ENCODE data around the gene KMT2D.

The KMT2D gene

GRCh38 chr12:49060237-49061156, at the start of gene KMT2D:
TSS of gene KMT2D (minus strand) at chr12:49060794. CDS start at chr12:49055324, 5,470 bp downstream.
- H3K27me3 ChIP-seq (ENCODE audit: control insufficient read depth, insufficient read depth, low read length) = no peaks in the 10 kb centered on the region
- no peaks in the 10 kb centered on the region for H3K36me3 ChIP-seq (ENCODE audit: control insufficient read depth, low read depth, low read length)
- peak within 1 kb of the TSS; percentile 98 for H3K27ac ChIP-seq (ENCODE audit: low read length)
- peak within 1 kb of the TSS; percentile 85 for H3K4me3 ChIP-seq (ENCODE audit: low read length)
- H3K4me1 ChIP-seq (ENCODE audit: control insufficient read depth, low read depth, low read length) = peaks cover 34% of the 10 kb centered on the region
- H3K9ac ChIP-seq (ENCODE audit: low read length) = peak within 1 kb of the TSS; percentile 98
- H3K9me3 ChIP-seq (ENCODE audit: control insufficient read depth, low read depth, low read length) = no peaks in the 10 kb centered on the region

- peak overlapping the region; percentile 95 for H3K4me3 ChIP-seq (ENCODE audit: low read length)
- no peaks in the 10 kb centered on the region for H3K27me3 ChIP-seq (ENCODE audit: control insufficient read depth, insufficient read depth, low read length)
- peaks cover 6% of the 10 kb centered on the region for H3K4me1 ChIP-seq (ENCODE audit: control insufficient read depth, low read depth, low read length)
- H3K9me3 ChIP-seq (ENCODE audit: control insufficient read depth, low read depth, low read length) = no peaks in the 10 kb centered on the region
- H3K9ac ChIP-seq (ENCODE audit: low read length) = peak overlapping the region; percentile 84
- no peak overlapping the region for H3K27ac ChIP-seq (ENCODE audit: low read length)
- peaks cover 5% of the 10 kb centered on the region for H3K36me3 ChIP-seq (ENCODE audit: control insufficient read depth, low read depth, low read length)
Observed at GRCh38 chr12:49109641-49110463, 49.3 kb upstream of the KMT2D start.

GRCh38 chr12:49108958-49109404, 48.4 kb upstream of the KMT2D start:
- Histone ChIP-seq H3K27me3 (ENCODE audit: control insufficient read depth, insufficient read depth, low read length) (no peaks in the 10 kb centered on the region), H3K4me1 (ENCODE audit: control insufficient read depth, low read depth, low read length) (peaks cover 6% of the 10 kb centered on the region), H3K4me3 (ENCODE audit: low read length) (peak overlapping the region; percentile 95), H3K36me3 (ENCODE audit: control insufficient read depth, low read depth, low read length) (peaks cover 8% of the 10 kb centered on the region), H3K9ac (ENCODE audit: low read length) (no peak overlapping the region), H3K27ac (ENCODE audit: low read length) (no peak overlapping the region), H3K9me3 (ENCODE audit: control insufficient read depth, low read depth, low read length) (no peaks in the 10 kb centered on the region)

- Histone ChIP-seq H3K36me3 (ENCODE audit: control insufficient read depth, low read depth, low read length) (peaks cover 29% of the 10 kb centered on the region), H3K9me3 (ENCODE audit: control insufficient read depth, low read depth, low read length) (no peaks in the 10 kb centered on the region), H3K9ac (ENCODE audit: low read length) (no peak overlapping the region), H3K27ac (ENCODE audit: low read length) (no peak overlapping the region), H3K4me1 (ENCODE audit: control insufficient read depth, low read depth, low read length) (peaks cover 6% of the 10 kb centered on the region), H3K27me3 (ENCODE audit: control insufficient read depth, insufficient read depth, low read length) (no peaks in the 10 kb centered on the region), H3K4me3 (ENCODE audit: low read length) (no peak overlapping the region)
Observed at GRCh38 chr12:49105504-49106084, 45.0 kb upstream of the KMT2D start.

- peaks cover 6% of the 10 kb centered on the region for H3K4me1 ChIP-seq (ENCODE audit: control insufficient read depth, low read depth, low read length)
- H3K36me3 ChIP-seq (ENCODE audit: control insufficient read depth, low read depth, low read length) = peaks cover 35% of the 10 kb centered on the region
- no peaks in the 10 kb centered on the region for H3K27me3 ChIP-seq (ENCODE audit: control insufficient read depth, insufficient read depth, low read length)
- no peak overlapping the region for H3K9ac ChIP-seq (ENCODE audit: low read length)
- H3K9me3 ChIP-seq (ENCODE audit: control insufficient read depth, low read depth, low read length) = no peaks in the 10 kb centered on the region
- no peak overlapping the region for H3K27ac ChIP-seq (ENCODE audit: low read length)
- H3K4me3 ChIP-seq (ENCODE audit: low read length) = no peak overlapping the region
Observed at GRCh38 chr12:49104822-49105221, 44.2 kb upstream of the KMT2D start.

- H3K36me3 ChIP-seq (ENCODE audit: control insufficient read depth, low read depth, low read length) = peaks cover 30% of the 10 kb centered on the region
- no peaks in the 10 kb centered on the region for H3K9me3 ChIP-seq (ENCODE audit: control insufficient read depth, low read depth, low read length)
- H3K9ac ChIP-seq (ENCODE audit: low read length) = no peak overlapping the region
- H3K4me1 ChIP-seq (ENCODE audit: control insufficient read depth, low read depth, low read length) = no peaks in the 10 kb centered on the region
- H3K27ac ChIP-seq (ENCODE audit: low read length) = no peak overlapping the region
- H3K27me3 ChIP-seq (ENCODE audit: control insufficient read depth, insufficient read depth, low read length) = peaks cover 6% of the 10 kb centered on the region
- no peak overlapping the region for H3K4me3 ChIP-seq (ENCODE audit: low read length)
Observed at GRCh38 chr12:49100380-49100779, 39.8 kb upstream of the KMT2D start.

DNA sequence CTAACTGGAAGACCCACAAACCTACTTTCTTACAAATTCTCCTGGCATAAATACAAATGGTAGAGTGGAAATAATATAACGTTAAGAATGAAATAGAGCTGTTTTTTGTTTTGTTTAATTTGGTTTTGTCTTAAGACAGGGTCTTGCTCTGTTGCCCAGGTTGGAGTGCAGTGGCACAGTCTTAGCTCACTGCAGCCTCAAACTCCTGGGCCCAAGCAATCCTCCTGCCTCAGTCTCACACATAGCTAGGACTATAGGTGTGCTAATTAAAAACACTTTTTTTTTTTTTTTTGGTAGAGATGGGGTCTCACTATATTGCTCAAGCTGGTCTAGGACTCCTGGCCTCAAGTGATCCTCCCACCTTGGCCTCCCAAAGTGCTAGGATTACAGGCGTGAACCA, 38.1 kb upstream of the KMT2D start:
- H3K36me3 ChIP-seq (ENCODE audit: control insufficient read depth, low read depth, low read length) = peaks cover 25% of the 10 kb centered on the region

GRCh38 chr12:49098035-49098451, 37.4 kb upstream of the KMT2D start:
- Histone ChIP-seq H3K9ac (ENCODE audit: low read length) (no peak overlapping the region), H3K27me3 (ENCODE audit: control insufficient read depth, insufficient read depth, low read length) (peaks cover 30% of the 10 kb centered on the region), H3K4me3 (ENCODE audit: low read length) (no peak overlapping the region), H3K27ac (ENCODE audit: low read length) (no peak overlapping the region), H3K4me1 (ENCODE audit: control insufficient read depth, low read depth, low read length) (no peaks in the 10 kb centered on the region), H3K36me3 (ENCODE audit: control insufficient read depth, low read depth, low read length) (peaks cover 18% of the 10 kb centered on the region), H3K9me3 (ENCODE audit: control insufficient read depth, low read depth, low read length) (no peaks in the 10 kb centered on the region)

More for the DNA sequence above, 38.1 kb upstream of the KMT2D start:
- Histone ChIP-seq H3K9ac (ENCODE audit: low read length) (no peak overlapping the region), H3K4me1 (ENCODE audit: control insufficient read depth, low read depth, low read length) (no peaks in the 10 kb centered on the region), H3K27me3 (ENCODE audit: control insufficient read depth, insufficient read depth, low read length) (peaks cover 23% of the 10 kb centered on the region), H3K9me3 (ENCODE audit: control insufficient read depth, low read depth, low read length) (no peaks in the 10 kb centered on the region), H3K27ac (ENCODE audit: low read length) (no peak overlapping the region), H3K4me3 (ENCODE audit: low read length) (no peak overlapping the region)

DNA sequence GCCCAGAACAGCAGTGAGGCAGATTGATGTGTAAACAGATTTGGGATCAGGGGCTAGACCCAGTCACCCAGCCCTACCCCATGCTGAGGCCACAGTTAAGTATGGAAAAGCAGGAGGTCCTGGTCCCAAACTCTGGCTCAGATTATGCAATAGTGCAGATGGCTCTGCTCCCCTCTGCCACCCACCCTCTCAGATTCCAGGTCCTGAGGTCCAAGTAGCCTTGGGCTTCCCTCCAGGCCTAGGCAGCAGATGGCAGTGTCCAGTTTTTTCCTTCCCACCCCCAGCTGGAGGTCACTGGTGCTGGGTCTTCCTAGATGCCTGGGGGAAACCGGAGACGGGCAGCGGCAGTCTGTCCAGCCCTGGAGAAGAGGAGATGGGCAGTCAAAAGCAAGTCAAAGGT, 36.8 kb upstream of the KMT2D start:
- no peaks in the 10 kb centered on the region for H3K9me3 ChIP-seq (ENCODE audit: control insufficient read depth, low read depth, low read length)

GRCh38 chr12:49094975-49095365, 34.4 kb upstream of the KMT2D start:
- peak overlapping the region; percentile 49 for H3K4me3 ChIP-seq (ENCODE audit: low read length)

More for the DNA sequence above, 36.8 kb upstream of the KMT2D start:
- Histone ChIP-seq H3K9ac (ENCODE audit: low read length) (no peak overlapping the region), H3K36me3 (ENCODE audit: control insufficient read depth, low read depth, low read length) (peaks cover 12% of the 10 kb centered on the region), H3K27ac (ENCODE audit: low read length) (no peak overlapping the region), H3K4me3 (ENCODE audit: low read length) (no peak overlapping the region), H3K27me3 (ENCODE audit: control insufficient read depth, insufficient read depth, low read length) (peaks cover 36% of the 10 kb centered on the region), H3K4me1 (ENCODE audit: control insufficient read depth, low read depth, low read length) (no peaks in the 10 kb centered on the region)

More at GRCh38 chr12:49094975-49095365, 34.4 kb upstream of the KMT2D start:
- no peaks in the 10 kb centered on the region for H3K9me3 ChIP-seq (ENCODE audit: control insufficient read depth, low read depth, low read length)
- H3K4me1 ChIP-seq (ENCODE audit: control insufficient read depth, low read depth, low read length) = peaks cover 6% of the 10 kb centered on the region
- H3K9ac ChIP-seq (ENCODE audit: low read length) = no peak overlapping the region
- no peak overlapping the region for H3K27ac ChIP-seq (ENCODE audit: low read length)
- peaks cover 60% of the 10 kb centered on the region for H3K27me3 ChIP-seq (ENCODE audit: control insufficient read depth, insufficient read depth, low read length)
- peaks cover 2% of the 10 kb centered on the region for H3K36me3 ChIP-seq (ENCODE audit: control insufficient read depth, low read depth, low read length)

Measured in iPS-18a (cell line).